ENCODE measurements around the gene LIF. TPM values are rescaled to one million over a fixed set of nuclear protein-coding genes. Genes with fewer than 3 reads are reported as not detected.

The LIF gene
- total RNA-seq, 5 donors from 2014 or later (not counting 1 experiment from before 2014, with no cell fraction given): 0.26 to 3.3 (median 1.4) TPM

DNA sequence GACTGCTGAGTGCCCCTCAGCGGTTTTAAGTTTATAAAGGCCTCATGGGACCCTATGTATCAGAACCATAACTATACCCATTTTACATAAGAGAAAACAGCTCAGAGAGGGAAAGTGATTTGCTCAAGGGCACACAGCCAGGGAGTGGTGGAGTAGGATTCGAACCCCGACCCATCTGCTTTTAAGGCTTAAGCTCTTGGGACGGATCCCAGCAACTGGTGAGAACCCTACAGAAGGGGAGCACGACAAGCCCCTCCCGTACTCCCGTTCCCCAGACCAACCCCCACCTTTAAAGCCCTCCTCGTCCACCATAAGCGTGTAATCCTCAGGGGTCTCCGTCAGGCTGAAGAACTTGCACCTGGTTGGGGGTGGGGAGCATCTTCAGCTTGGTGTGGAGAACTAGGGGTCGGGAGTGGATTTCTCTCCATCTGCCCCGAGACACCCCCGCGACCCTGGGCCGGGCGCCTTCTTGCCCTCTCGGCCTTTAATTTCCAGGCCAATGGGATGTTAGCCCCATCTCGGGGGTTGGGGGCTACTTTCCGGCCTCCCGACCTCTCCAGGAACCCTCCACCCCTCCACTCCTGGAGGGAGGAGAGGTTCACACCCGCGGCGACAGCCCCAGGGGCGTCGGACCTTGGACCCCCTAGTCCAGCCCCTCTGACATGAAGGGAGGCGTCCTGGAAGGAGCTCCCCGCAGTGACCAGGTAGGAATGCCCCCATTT is 42.0 kb upstream of the LIF start:
- peak overlapping the region; percentile 79 to 82 for H3K27ac Mint-ChIP-seq
- Histone ChIP-seq H3K4me1 (ENCODE audit: control insufficient read depth in 1 of 2, extremely low read depth in 1 of 2, insufficient read depth in 2 of 2, low read length in 2 of 2) (peaks cover 16 to 48% of the 10 kb centered on the region in 2 experiments), H3K9me3 (no peaks in the 10 kb centered on the region), H3K27me3 (replicated peaks in 1 of 2; ENCODE audit: control insufficient read depth in 2 of 2, extremely low read depth in 1 of 2, insufficient read depth in 2 of 2, low read length in 1 of 2) (no peaks in the 10 kb centered on the region), H3K4me3 (ENCODE audit: control insufficient read depth in 1 of 2, extremely low read depth in 1 of 2, low read length in 1 of 2) (peak overlapping the region; percentile 66 to 74), H3K27ac (ENCODE audit: low read length) (peak overlapping the region; percentile 60), H3K36me3 (ENCODE audit: control insufficient read depth in 2 of 2, extremely low read depth in 1 of 2, insufficient read depth in 1 of 2, low read length in 1 of 2) (peaks cover 20 to 21% of the 10 kb centered on the region in 2 donors)
- DNase-seq (peak in 1 of 35 experiments; percentile 28), ATAC-seq (replicated peaks in 1 of 4) (no peak)
- WGBS (ENCODE audit: insufficient coverage): 0% methylated on average over 2 of the region's 27 CpGs
- H3K4me3 Mint-ChIP-seq: peak overlapping the region; percentile 82 to 89 (median 86)
- H3K36me3 Mint-ChIP-seq: peaks cover 19% of the 10 kb centered on the region
- ChIA-PET POLR2A (interaction anchor here (0.5 to 1.5 kb wide), 8 partner anchors 17 to 180 kb away, joined by 3 to 9 read pairs (median 3); partner anchors contain the start of genes CCDC157 (in 2 of the 2) and SF3A1 (in 2 of the 2)), CTCF (interaction anchor here (0.6 to 4.4 kb wide), 40 partner anchors 14 to 183 kb away, joined by 3 to 83 read pairs (median 5); partner anchors contain the start of genes RNF215 (in 2 of the 2), CCDC157 (in 1 of the 2), SEC14L2 (in 1 of the 2) and SF3A1 (in 1 of the 2))
- peaks cover 31 to 46% (median 40%) of the 10 kb centered on the region in 3 donors for H3K4me1 Mint-ChIP-seq
- H3K27me3 Mint-ChIP-seq: no peaks in the 10 kb centered on the region
- H3K9me3 Mint-ChIP-seq: no peaks in the 10 kb centered on the region

DNA sequence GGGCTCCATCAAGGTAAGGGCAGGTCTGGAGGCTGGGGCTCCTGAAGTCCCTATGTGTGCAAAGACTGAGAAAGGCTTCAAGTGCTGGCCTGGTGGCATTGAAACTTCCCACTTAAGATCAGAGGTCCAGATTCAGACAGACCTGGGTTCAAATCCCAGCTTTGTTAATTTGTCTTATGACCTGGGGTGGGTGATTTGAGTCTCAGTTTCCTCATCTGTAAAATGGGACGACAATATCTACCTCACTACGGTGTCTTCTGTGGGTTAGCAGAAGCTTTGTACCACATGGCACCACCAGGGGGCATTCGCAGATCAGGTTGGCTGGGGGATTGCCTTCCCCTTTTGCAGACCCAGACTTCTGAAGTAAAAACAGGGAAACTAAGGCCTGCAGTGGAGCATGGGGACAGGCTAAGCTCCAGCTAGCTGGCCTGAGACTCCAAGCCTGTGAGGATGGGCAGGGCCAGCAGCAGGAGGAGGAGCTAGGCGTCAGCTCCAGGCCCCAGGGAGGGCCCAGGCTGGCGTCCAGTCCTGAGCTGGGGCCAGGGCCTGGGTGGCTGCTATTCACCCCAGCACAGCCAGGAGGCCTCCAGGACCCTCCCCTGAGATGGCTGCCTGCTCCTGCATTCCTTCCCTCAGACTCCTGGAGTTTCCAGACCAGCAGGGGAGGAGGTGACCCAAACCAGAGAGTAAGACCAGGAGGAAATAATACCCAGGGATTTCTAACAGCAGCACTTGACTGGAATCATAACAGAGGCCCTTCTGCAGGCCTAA is 41.3 kb upstream of the LIF start:
- H3K4me3 Mint-ChIP-seq: peak overlapping the region; percentile 82 to 89 (median 86)
- Histone ChIP-seq H3K27me3 (replicated peaks in 1 of 2; ENCODE audit: control insufficient read depth in 2 of 2, extremely low read depth in 1 of 2, insufficient read depth in 2 of 2, low read length in 1 of 2) (peaks cover 0 to 2% of the 10 kb centered on the region in 2 experiments), H3K36me3 (ENCODE audit: control insufficient read depth in 2 of 2, extremely low read depth in 1 of 2, insufficient read depth in 1 of 2, low read length in 1 of 2) (peaks cover 13 to 15% of the 10 kb centered on the region in 2 donors), H3K4me1 (ENCODE audit: control insufficient read depth in 1 of 2, extremely low read depth in 1 of 2, insufficient read depth in 2 of 2, low read length in 2 of 2) (peaks cover 16 to 55% of the 10 kb centered on the region in 2 experiments), H3K9me3 (no peaks in the 10 kb centered on the region), H3K4me3 (ENCODE audit: control insufficient read depth in 1 of 2, extremely low read depth in 1 of 2, low read length in 1 of 2) (peak overlapping the region; percentile 66 to 74), H3K27ac (ENCODE audit: low read length) (no peak overlapping the region)
- peak; percentile 75 to 93 (median 88) for DNase-seq
- no peaks in the 10 kb centered on the region for H3K27me3 Mint-ChIP-seq
- peak; percentile 34 to 41 (median 38) for ATAC-seq (replicated peaks in 1 of 4)
- ChIA-PET POLR2A (interaction anchor here (0.5 to 1.5 kb wide), 4 partner anchors 18 to 69 kb away, joined by 3 to 5 read pairs (median 3); partner anchors contain the start of genes CCDC157 (in 1 of the 2) and SF3A1 (in 1 of the 2)), CTCF (interaction anchor here (0.6 to 4.4 kb wide), 38 partner anchors 14 to 183 kb away, joined by 3 to 83 read pairs (median 5); partner anchors contain the start of genes RNF215 (in 2 of the 2), CCDC157 (in 1 of the 2), SEC14L2 (in 1 of the 2) and SF3A1 (in 1 of the 2))
- peak overlapping the region; percentile 79 to 82 for H3K27ac Mint-ChIP-seq
- 44% methylated on average over 3 of the region's 5 CpGs for whole genome bisulfite sequencing (ENCODE audit: insufficient coverage)
- H3K36me3 Mint-ChIP-seq: peaks cover 12% of the 10 kb centered on the region
- peaks cover 37 to 50% (median 42%) of the 10 kb centered on the region in 3 donors for H3K4me1 Mint-ChIP-seq
- H3K9me3 Mint-ChIP-seq: no peaks in the 10 kb centered on the region

DNA sequence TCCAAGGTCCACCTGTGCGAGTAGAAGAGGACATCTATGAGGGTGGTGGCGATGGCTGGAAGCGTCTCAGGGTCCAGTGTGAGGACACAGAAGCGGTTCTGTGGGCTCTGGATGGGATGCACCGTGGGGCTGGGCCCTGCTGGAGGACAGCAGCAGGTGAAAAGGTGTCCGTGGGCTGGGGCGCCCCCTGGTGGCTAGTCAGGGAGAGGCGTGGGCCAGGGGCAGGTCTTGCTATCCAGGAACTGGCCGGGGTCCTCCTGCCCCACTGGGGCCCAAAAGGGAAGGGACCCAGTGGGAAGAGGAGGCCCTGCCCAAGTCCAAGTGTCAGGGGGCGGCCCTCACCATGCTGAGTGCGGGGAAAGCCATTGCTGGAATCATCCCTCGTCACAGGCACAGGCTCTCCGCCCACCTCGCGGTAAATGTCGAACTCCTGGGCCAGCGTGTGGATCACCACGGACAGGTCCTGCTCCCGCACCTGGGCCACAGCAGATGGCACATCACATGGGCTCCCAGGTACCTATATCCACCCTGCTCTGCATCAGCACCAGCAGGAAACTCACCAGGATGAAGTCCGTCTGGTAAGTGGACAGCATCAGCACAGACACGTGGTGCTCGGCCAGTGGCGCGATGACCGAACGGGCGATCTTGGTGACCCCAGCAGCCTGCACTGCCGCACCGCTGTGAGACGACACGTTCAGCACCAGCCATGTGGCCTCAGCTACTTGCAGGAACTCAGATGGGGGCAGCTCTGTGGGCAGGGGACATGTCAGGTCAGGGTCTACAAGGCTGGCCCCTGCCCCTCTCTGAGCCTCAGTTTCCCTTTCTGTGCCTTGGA is 40.5 kb upstream of the LIF start:
- Mint-ChIP-seq H3K36me3 (peaks cover 9% of the 10 kb centered on the region), H3K4me1 (peaks cover 45 to 57% (median 48%) of the 10 kb centered on the region in 3 donors), H3K9me3 (no peaks in the 10 kb centered on the region), H3K27ac (peak overlapping the region in 1 of 2 donors; percentile 39), H3K27me3 (no peaks in the 10 kb centered on the region), H3K4me3 (no peak overlapping the region)
- no peak overlapping the region for H3K4me3 ChIP-seq (ENCODE audit: control insufficient read depth in 1 of 2, extremely low read depth in 1 of 2, low read length in 1 of 2)
- H3K9me3 ChIP-seq: no peaks in the 10 kb centered on the region
- POLR2A ChIA-PET: interaction anchor here in 1 of 2 donors (0.6 kb wide), 1 partner anchor 303 kb away, joined by 3 read pairs; no protein-coding TSS in a partner anchor
- no peak overlapping the region for H3K27ac ChIP-seq (ENCODE audit: low read length)
- DNase-seq: peak; percentile 58 to 90 (median 81)
- WGBS (ENCODE audit: insufficient coverage): 53% methylated on average over 31 of the region's 31 CpGs
- peaks cover 0 to 5% of the 10 kb centered on the region in 2 experiments for H3K27me3 ChIP-seq (replicated peaks in 1 of 2; ENCODE audit: control insufficient read depth in 2 of 2, extremely low read depth in 1 of 2, insufficient read depth in 2 of 2, low read length in 1 of 2)
- H3K4me1 ChIP-seq (ENCODE audit: control insufficient read depth in 1 of 2, extremely low read depth in 1 of 2, insufficient read depth in 2 of 2, low read length in 2 of 2): peaks cover 18 to 63% of the 10 kb centered on the region in 2 experiments
- H3K36me3 ChIP-seq (ENCODE audit: control insufficient read depth in 2 of 2, extremely low read depth in 1 of 2, insufficient read depth in 1 of 2, low read length in 1 of 2): peaks cover 6 to 7% of the 10 kb centered on the region in 2 donors
- ATAC-seq (replicated peaks in 1 of 4): peak in 2 of 4 experiments; percentile 14 to 25
- CTCF ChIA-PET: interaction anchor here (0.6 to 4.4 kb wide), 32 partner anchors 15 to 182 kb away, joined by 3 to 83 read pairs (median 6); partner anchors contain the start of genes RNF215 (in 2 of the 2), CCDC157 (in 1 of the 2), SEC14L2 (in 1 of the 2) and SF3A1 (in 1 of the 2)

DNA sequence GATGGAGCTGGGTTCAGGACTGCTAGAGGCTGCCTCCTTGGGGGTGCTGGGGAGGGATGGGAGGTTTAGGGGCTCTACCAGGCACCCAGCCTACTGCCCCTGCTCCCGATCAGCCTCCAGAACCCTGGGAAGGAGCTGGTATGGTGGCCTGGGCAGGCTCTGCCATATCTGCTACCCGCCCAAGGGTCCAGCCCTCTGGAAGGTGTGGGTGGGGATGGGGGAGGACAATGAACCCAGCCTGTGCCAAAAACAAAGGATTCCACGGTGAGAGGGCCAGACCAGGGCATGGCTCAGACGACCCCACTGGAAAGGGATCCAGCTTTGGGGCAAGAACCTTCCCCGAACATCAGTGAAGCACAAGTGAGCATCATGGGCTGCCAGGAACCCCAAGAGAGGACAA is 39.8 kb upstream of the LIF start:
- DNase-seq: no peak
- WGBS (ENCODE audit: insufficient coverage): 96% methylated on average over 5 of the region's 5 CpGs
- Histone ChIP-seq H3K27ac (ENCODE audit: low read length) (no peak overlapping the region), H3K4me1 (ENCODE audit: control insufficient read depth in 1 of 2, extremely low read depth in 1 of 2, insufficient read depth in 2 of 2, low read length in 2 of 2) (peaks cover 18 to 63% of the 10 kb centered on the region in 2 experiments), H3K9me3 (no peaks in the 10 kb centered on the region), H3K27me3 (replicated peaks in 1 of 2; ENCODE audit: control insufficient read depth in 2 of 2, extremely low read depth in 1 of 2, insufficient read depth in 2 of 2, low read length in 1 of 2) (peaks cover 0 to 5% of the 10 kb centered on the region in 2 experiments), H3K36me3 (ENCODE audit: control insufficient read depth in 2 of 2, extremely low read depth in 1 of 2, insufficient read depth in 1 of 2, low read length in 1 of 2) (peaks cover 3 to 4% of the 10 kb centered on the region in 2 donors), H3K4me3 (ENCODE audit: control insufficient read depth in 1 of 2, extremely low read depth in 1 of 2, low read length in 1 of 2) (no peak overlapping the region)
- CTCF ChIA-PET: interaction anchor here (0.8 to 1.5 kb wide), 4 partner anchors 23 to 181 kb away, joined by 3 to 4 read pairs (median 4); partner anchors contain the start of gene RNF215 (in 1 of the 2)
- Mint-ChIP-seq H3K27me3 (no peaks in the 10 kb centered on the region), H3K36me3 (peaks cover 9% of the 10 kb centered on the region), H3K4me1 (peaks cover 40 to 54% (median 44%) of the 10 kb centered on the region in 3 donors), H3K27ac (no peak overlapping the region), H3K9me3 (no peaks in the 10 kb centered on the region), H3K4me3 (no peak overlapping the region)
- POLR2A ChIA-PET: interaction anchor here in 1 of 2 donors (0.5 to 0.6 kb wide), 2 partner anchors 99 to 304 kb away, joined by 3 to 6 read pairs; no protein-coding TSS in a partner anchor
- ATAC-seq (replicated peaks in 1 of 4): no peak

DNA sequence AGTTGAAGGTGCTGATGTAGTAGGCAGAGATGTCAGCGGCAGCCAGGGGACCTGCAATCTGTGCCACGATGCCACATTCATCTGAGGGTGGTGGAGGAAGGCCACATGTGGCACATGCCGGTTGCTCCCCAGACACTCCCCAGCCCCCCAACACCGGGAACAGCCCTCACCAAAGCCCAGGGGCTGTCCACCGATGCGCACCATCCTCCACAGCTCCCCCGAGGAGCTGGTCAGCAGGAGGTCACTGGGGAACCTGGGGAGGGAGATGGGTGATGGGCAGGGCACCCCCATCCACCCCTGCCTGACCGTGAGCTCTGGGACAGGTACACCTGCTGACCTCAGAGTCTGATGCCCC is 39.3 kb upstream of the LIF start:
- ATAC-seq (replicated peaks in 1 of 4) (no peak), DNase-seq (no peak)
- H3K9me3 ChIP-seq: no peaks in the 10 kb centered on the region
- H3K4me3 ChIP-seq (ENCODE audit: control insufficient read depth in 1 of 2, extremely low read depth in 1 of 2, low read length in 1 of 2): no peak overlapping the region
- H3K4me1 ChIP-seq (ENCODE audit: control insufficient read depth in 1 of 2, extremely low read depth in 1 of 2, insufficient read depth in 2 of 2, low read length in 2 of 2): peaks cover 18 to 58% of the 10 kb centered on the region in 2 experiments
- H3K4me3 Mint-ChIP-seq: no peak overlapping the region
- peaks cover 38 to 50% (median 39%) of the 10 kb centered on the region in 3 donors for H3K4me1 Mint-ChIP-seq
- no peak overlapping the region for H3K27ac Mint-ChIP-seq
- POLR2A ChIA-PET: interaction anchor here in 1 of 2 donors (0.5 kb wide), 1 partner anchor 99 kb away, joined by 6 read pairs; no protein-coding TSS in a partner anchor
- H3K27me3 Mint-ChIP-seq: no peaks in the 10 kb centered on the region
- no peak overlapping the region for H3K27ac ChIP-seq (ENCODE audit: low read length)
- no peaks in the 10 kb centered on the region for H3K9me3 Mint-ChIP-seq
- peaks cover 3 to 4% of the 10 kb centered on the region in 2 donors for H3K36me3 ChIP-seq (ENCODE audit: control insufficient read depth in 2 of 2, extremely low read depth in 1 of 2, insufficient read depth in 1 of 2, low read length in 1 of 2)
- peaks cover 0 to 5% of the 10 kb centered on the region in 2 experiments for H3K27me3 ChIP-seq (replicated peaks in 1 of 2; ENCODE audit: control insufficient read depth in 2 of 2, extremely low read depth in 1 of 2, insufficient read depth in 2 of 2, low read length in 1 of 2)
- no CpG with 5 or more reads among the region's 8 CpGs for WGBS (ENCODE audit: insufficient coverage)
- peaks cover 9% of the 10 kb centered on the region for H3K36me3 Mint-ChIP-seq
- CTCF ChIA-PET: interaction anchor here (0.8 to 1.6 kb wide), 5 partner anchors 22 to 178 kb away, joined by 3 to 5 read pairs (median 4); partner anchors contain the start of gene RNF215 (in 1 of the 2)

Data from T-cell (primary cell).